Breast epithelium (tissue), 3 donors: ENCODE measurements around the gene ZNF429.

Experiments
- CTCF ChIP-seq, 3 donors: fragments of 450-650 bp; IDR thresholded peaks; one replicate each; pipeline ENCODE4 v1.5.1; 2016 to 2017; ENCODE audit warnings: antibody characterized with exemption in 3 of 3, mild to moderate bottlenecking in 3 of 3, moderate library complexity in 3 of 3
- POLR2A ChIP-seq: fragments of 450-650 bp; IDR thresholded peaks from one replicate; pipeline ENCODE4 v1.6.1; 2016; ENCODE audit warnings: antibody characterized with exemption, mild to moderate bottlenecking, moderate library complexity
- POLR2AphosphoS5 ChIP-seq, 3 donors: sonication (generic); formaldehyde crosslinking; IDR thresholded peaks; one replicate each; pipeline ENCODE4 v1.6.1; 2017; ENCODE audit warnings: antibody characterized with exemption in 3 of 3

DNA sequence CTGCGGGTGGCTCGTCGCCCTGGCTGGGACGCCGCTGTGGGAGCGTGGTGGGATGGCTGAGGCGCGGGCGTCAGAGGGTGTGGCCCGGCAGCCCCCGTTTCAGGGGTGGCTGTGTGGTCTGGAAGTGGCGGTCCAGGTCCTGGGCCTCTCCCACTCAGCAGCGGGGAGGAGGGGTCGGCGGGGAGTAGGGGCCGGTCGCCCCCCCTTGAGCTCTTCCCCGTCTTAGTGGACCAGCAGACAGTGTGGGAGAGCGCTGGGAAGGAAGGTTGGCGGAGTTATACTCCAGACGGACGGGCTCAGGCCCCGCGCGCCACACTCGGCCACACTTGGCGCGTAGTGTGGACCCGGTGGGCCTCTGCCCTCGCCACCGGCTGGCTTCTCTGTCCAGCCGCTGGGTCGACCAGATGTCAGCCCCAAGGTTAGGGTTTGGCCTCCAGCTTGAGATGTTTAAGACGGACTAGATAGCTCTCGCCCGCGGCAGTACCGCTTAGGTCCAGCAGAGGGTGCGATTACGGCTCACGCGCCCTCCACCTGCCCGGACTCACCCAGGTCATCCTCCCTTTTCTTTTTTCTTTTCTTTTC lies 21.7 kb upstream of the ZNF429 start:
- TF ChIP-seq POLR2A: no peak
- TF ChIP-seq CTCF (IDR thresholded peaks at IDR 0.05): peak; percentile 49 to 59 (median 57)
- TF ChIP-seq POLR2AphosphoS5 (IDR thresholded peaks at IDR 0.05): no peak
